ENCODE measurements around the gene VWC2L. TPM values are rescaled to one million over a fixed set of nuclear protein-coding genes. Genes with fewer than 3 reads are reported as not detected.
A peak's percentile ranks its signal among the peaks of the same experiment; 100 is the strongest.

VWC2L gene
- total RNA-seq, 1 experiment from 2014 or later: not detected

DNA sequence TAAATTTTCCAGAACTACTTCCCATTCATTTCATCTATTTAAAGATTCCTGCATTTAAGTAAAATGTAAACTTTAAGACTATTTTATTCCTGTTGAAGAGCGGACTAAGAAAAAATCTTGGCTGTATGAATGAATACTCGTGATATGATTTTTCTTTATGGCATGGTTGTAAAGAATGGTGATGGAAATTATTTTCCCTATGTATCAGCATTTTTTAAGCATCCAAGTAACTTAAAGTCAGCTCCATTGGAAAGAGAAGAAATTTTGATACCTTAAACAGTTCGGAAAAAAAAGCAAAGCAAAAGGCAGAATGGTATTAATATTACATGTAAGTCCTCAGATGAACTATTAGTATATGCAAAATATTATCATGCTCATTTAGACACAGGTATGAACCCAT is 58.9 kb downstream of the VWC2L start:
- no peak for DNase-seq (ENCODE audit: low spot score)

- no peak for DNase-seq (ENCODE audit: low spot score)
Measured at GRCh38 chr2:214471382-214471781, 60.5 kb downstream of the VWC2L start.

GRCh38 chr2:214471990-214472389 is 61.1 kb downstream of the VWC2L start:
- no peak for DNase-seq (ENCODE audit: low spot score)

DNA sequence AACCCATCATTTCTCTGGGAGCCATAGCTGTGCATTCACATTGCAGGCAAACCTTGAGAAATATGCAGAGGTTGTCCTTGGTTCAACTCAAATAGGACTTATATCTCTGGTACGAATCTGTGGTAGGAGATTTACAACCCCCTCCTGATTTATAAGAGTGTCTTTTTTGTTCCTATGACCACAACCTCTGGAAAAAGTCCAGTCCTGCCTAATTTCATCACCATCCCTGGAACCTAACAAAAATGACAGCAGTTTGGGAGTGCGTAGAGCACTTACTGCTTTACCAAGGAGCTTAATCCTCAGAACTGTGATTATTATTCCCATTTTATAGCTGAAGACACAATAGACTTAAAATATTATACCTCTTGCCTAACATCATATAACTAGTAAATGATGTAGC is 66.5 kb downstream of the VWC2L start:
- no peak for DNase-seq (ENCODE audit: low spot score)

DNA sequence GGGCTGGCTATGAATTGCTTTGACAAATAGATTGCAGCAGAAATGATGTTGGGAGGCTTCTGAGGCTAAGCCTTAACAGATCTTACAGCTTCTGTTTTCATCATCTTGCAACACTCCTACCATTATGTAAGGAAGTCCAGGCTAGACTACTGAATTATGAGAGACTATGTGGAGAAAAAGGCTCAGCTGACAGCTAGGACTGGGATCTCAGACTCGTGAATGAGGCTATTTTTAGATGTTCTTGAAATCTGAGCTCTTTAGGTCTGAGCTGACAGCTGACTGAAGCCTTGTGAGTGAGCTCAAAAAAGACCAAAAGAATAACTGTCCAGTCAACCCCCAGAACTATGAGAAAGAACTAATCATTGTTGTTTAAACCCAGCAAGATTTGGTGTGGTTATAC is 70.3 kb downstream of the VWC2L start:
- peak; percentile 9 for DNase-seq (ENCODE audit: low spot score)

DNA sequence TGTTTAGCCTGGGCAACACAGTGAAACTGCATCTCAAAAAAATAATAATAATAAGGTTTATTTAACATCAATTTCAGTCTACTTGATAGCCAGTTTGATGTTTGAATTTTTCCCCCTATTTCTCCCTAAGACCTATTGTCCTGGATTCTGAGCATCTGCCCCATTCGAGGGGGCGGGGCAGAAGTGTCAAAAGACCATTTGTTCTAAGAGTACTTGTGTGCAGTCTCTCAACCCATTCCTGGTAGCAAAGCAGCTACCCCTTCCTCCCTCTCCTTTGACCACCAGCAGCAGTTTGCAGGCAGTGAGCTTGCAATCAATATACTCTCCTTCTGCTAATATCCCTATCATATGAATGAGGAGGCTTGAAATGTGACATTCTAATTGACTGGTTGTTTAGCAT is 71.9 kb downstream of the VWC2L start:
- DNase-seq (ENCODE audit: low spot score): no peak

- DNase-seq (ENCODE audit: low spot score): no peak
Measured at GRCh38 chr2:214484239-214484638, 73.4 kb downstream of the VWC2L start.

GRCh38 chr2:214484701-214485100 is 73.8 kb downstream of the VWC2L start:
- DNase-seq (ENCODE audit: low spot score): no peak

DNA sequence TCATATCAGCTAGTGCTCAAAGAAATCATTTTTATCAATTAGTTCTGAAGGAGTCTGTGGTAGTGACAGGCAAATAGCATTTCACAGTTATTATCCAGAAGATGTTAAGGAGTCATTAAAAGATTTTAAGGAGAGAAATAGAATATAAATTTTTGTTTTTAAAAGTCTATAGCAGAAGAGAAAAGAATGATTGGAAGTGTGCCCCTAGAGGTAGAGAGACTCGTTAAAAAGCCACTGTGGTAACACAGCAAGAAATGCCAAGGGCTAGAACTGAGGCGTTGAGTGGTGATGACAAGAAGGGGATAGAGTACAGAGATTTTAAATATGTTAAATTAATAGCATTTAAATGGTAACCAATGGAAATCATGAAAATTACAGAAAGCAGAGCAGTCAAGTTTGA is 78.3 kb downstream of the VWC2L start:
- DNase-seq (ENCODE audit: low spot score): no peak

DNA sequence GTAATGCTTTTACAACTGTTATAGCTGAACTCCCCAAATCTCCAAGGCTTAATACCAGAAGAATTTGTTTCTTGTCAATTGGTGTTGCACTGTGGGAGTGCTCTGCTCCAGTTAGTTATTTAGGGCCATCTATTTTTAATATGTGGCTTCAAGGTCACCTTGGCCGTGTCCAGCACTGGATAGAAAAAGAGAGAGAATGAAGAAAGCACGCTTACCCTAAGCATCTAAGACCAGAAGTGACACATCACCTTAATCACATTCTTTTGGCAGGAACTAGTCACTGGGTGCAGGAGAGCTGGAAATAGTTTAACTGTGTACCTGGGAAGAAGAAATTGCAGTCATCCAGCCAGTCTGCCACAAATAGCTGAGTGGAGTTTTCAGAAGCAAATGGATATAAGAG is 78.8 kb downstream of the VWC2L start:
- DNase-seq (ENCODE audit: low spot score): no peak

GRCh38 chr2:214492152-214492551 is 81.3 kb downstream of the VWC2L start:
- no peak for DNase-seq (ENCODE audit: low spot score)

GRCh38 chr2:214492608-214493007 is 81.8 kb downstream of the VWC2L start:
- no peak for DNase-seq (ENCODE audit: low spot score)

DNA sequence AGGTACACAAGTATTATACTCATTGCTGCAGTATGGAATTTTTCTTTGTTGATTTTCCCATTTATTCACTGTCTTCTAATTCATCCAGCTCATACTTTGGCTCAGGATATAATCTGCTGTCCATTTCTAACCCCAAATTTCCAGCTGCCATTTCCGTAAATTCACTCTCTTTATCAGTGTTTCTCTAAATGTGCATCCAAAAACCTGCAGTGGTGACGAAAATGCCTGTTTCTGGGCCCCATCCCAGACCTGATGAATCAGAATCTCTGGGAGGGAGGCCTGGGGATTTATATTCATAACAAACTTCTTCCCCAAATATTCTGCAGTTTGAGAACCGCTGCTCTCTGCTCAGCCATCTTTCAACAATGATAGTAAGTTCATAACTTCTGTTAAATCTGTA is 86.6 kb downstream of the VWC2L start:
- DNase-seq (ENCODE audit: low spot score): no peak

- no peak for DNase-seq (ENCODE audit: low spot score)
Measured at GRCh38 chr2:214503568-214503967, 92.7 kb downstream of the VWC2L start.

DNA sequence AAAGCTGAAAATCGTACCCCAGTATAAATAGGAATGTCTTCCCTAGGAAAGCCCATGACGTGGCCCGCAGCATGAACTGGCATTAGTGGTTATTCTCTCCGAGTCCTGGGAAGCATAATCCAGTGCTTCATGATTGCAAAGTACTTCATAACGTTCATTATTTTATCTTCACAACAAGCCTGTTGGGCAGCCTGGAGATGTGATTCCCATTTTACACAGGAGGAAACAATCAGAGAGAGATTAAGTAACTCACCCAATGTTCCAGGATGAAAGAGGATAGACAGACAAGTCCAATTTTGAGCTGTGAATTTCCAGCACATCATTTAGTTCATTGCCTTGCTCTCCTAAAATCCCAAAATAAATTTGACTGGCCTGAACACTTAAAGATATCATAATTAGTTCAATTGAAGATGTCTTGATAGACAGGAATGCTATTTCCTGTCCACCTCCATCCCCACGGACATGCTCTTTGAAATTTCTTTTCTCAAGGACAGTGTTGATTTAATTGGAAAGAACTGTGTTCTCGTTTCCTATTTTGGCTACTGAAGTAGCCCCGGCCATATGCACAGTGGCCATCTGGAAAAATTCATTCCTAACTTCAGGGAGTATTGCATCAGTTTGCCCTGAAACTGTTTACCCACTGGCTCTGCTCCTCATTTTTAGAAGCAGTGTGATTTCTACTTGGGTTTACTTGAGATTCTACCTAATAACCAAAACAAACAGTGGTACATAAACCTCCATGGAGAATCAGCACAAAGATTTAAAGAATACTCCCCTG is 93.9 kb downstream of the VWC2L start:
- DNase-seq (ENCODE audit: low spot score): no peak

DNA sequence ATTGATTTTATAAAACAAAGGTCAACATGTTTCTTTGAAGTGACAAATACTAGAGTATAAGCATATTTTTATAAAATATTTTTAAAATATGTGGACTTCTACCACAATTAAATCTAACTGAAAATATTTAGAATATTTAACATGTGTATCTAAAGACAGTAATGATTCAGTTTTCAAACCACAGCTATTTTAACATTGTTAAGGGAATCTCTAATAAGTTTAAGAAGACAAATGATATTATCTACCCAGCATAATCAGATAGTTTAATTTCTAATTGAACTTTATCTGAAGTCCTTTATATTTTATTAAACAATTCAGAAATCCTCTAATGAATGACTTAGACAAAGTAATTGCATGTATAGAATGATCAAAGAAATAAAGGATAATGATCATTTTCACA is 96.2 kb downstream of the VWC2L start:
- DNase-seq (ENCODE audit: low spot score): no peak

DNA sequence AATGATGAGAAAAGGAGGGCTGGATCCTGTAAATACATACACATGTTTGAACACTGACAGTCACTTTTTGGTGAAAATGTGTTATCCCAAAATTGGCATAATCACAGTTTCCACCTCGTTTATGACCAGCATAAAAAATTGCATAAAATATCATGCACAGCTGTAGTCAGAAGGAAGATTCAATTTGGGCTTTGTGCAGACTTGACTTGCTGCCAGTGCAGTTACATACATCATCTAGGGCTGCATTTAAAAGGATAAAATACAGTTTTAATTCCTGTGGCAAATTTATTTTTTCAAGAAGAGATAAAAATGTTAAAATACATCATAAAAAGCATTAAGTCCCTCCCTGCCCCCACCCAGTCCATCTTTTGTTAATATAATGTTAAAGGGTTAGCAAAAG is 103.8 kb downstream of the VWC2L start:
- DNase-seq (ENCODE audit: low spot score): no peak

- DNase-seq (ENCODE audit: low spot score): no peak
Measured at GRCh38 chr2:214515111-214515510, 104.3 kb downstream of the VWC2L start.

- DNase-seq (ENCODE audit: low spot score): no peak
Measured at GRCh38 chr2:214519258-214519818, 108.5 kb downstream of the VWC2L start.

GRCh38 chr2:214529021-214529420 is 118.2 kb downstream of the VWC2L start:
- DNase-seq (ENCODE audit: low spot score): no peak

DNA sequence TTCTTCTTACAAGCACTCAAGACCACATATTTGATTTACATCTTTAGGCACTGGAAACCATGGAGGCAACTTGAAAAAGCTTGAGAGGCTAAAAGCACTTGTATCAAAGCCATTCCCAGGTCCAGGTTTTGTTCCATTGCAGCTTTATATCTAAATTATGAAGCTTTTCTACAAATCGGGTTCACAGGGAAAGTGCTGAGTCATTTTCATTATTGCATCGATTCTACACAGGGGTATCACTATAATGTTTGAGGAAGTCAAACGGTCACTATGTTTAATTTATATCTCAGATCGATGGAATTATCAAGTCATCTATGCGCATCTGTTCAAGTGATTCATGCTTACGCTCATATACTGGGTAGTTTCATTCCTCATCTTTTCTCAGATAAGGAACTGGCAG is 118.7 kb downstream of the VWC2L start:
- DNase-seq (ENCODE audit: low spot score): no peak

DNA sequence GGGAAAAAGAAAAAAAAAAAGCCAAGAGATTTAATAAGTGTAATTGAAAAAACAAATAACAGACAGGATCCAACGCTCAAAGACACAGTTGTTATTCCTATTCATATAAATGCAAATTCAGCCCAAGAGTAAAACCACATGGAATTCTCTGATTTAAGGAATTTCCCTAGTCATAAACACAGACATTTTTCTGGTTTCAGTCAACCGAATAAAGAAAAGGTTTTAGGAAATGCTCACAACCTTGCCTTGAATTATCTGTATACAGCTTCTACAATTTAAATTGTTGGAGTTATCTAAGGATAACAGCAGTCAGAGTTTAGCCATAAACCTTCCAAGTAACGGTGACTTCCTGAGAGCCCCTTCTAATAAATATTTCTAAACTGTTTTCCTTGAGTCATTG is 122.7 kb downstream of the VWC2L start:
- DNase-seq (ENCODE audit: low spot score): no peak

DNA sequence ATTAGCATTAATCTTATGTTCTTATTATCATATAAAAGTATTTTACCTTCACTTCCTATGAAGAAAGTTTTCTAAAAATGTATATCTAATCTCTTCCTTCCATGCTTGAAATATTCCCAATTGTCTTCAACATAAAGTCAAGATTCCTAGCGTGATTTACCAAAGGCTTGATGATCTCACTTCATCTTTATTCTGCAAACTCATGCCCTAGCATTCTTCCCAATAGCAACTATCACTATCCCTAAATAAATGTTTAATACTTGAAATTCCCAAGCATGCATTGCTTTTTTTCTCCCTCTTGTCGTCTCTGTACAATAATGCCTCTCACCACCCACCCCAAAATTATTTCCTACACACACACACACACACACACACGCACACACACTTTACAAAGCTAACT is 125.8 kb downstream of the VWC2L start:
- DNase-seq (ENCODE audit: low spot score): no peak

DNA sequence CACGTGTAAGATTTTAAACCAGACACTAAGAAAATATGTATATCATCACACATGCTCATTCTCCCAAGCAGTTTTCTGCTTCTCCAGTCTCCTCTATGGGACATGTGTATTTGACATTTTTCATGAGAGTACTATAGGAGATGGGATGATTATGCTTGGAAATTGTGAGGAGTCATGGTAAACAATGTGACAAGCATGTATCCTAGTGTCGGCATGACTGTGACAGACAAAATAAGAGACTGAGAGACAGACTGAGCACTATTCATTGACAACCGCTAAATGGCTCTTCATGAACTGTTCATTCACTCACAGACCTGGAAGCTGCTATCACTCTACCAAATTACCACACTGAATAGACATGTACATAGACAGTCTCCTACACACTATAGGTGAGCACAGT is 127.1 kb downstream of the VWC2L start:
- no peak for DNase-seq (ENCODE audit: low spot score)

Measured in A172 (cell line).